ENCODE measurements around the gene PUS10. TPM values are rescaled to one million over a fixed set of nuclear protein-coding genes. Genes with fewer than 3 reads are reported as not detected.
A peak's percentile ranks its signal among the peaks of the same experiment; 100 is the strongest.
"Not testable (repeated sequence)": the region's sequence is repeated elsewhere in the genome, so short reads cannot be mapped to it uniquely, and the experiment has no call there.

The PUS10 gene
- polyA plus RNA-seq, 10 donors = 4.0 to 6.6 (median 5.1) TPM

DNA sequence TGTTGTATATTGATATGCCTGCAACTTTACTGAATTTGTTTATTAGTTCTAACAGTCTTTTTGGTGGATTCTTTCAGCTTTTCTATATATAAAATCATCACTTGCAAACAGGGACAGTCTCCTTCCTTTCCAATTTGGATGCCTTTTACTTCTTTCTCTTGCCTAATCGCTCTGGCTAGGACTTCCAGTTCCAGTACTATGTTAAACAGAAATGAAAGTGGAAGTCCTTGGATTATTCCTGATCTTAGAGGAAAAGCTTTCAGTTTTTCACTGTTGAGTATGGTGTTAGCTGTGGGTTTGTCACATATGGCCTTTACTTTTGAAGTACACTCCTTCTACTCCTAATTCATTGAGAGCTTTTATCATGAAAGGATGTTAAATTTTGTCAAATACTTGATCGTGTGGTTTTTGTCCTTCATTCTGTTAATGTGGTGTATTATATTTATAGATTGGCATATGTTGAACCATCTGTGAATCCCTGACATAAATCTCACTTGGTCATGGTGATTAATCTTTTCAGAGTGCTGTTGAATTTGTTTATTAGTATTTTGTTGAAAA lies 83.8 kb downstream of the PUS10 start:
- no peak for DNase-seq

DNA sequence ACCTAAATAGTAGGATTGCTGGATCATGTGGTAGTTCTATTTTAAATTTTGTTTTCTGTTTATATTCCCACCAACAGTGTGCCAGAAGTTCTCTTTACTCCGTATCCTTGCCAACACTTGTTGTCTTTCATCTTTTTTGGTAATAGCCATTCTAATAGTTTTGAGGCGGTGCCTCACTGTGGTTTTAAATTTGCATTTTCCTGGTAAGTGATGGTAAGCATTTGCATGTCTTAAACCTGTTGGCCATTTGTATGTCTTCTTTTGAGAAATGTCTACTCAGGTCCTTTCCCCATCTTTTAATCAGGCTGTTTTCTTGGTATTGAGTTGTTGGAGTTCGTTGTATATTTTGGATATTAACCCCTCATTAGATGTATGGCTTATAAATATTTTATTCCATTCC lies 85.1 kb downstream of the PUS10 start:
- no peak for DNase-seq

DNA sequence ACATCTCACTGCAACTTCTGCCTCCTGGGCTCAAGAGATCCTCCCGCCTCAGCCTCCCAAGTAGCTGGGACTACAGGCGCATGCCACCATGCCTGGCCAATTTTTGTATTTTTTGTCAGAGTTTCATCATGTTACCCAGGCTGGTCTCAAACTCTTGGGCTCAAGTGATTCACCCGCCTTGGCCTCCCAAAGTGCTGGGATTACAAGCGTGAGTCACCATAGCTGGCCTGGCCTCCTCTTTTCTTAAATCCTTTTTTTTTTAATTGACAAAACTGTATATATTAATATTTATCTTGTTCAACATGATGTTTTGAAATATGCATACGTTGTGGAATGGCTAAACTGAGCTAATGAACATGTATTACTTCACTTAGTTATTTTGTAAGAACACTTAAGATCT lies 86.0 kb downstream of the PUS10 start:
- DNase-seq = not testable (repeated sequence)

DNA sequence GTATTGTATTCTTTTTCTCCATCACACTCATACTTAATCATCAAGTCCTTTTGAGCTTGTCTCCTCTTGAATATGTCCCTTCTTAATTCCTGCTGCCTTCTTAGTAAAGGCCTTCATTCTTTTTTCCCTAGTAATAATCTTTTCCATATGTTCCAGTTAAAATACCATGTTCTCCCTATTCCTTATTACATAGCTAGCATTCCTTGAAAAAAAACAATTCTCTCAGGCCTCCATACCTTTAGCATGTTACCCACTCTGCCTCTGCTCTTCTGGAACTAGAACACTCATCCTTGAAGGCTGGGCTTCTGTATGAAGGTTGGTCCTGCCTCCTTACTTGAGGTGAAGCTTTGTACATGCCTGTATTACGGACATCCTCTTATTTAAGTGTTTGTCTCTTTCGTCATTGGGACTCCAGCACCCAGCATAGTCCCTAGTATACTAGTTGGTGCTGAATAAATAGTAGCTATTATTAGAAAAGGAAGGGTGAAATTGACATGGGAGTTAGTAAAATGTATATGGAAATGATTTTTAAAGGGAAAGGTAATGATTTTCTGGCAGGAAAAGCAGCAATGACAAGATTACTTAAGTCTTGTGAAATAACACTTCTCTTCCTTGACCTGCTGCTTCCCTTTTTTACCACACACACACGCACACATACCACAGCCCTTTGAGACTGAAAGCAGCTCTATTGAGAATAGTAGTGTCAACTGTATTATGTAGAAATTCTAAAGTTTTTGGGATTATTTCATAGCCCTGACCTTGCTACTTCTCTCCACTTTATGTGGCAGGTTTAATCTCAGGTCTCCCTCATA lies 91.1 kb downstream of the PUS10 start:
- DNase-seq = peak; percentile 12 to 40 (median 14)

DNA sequence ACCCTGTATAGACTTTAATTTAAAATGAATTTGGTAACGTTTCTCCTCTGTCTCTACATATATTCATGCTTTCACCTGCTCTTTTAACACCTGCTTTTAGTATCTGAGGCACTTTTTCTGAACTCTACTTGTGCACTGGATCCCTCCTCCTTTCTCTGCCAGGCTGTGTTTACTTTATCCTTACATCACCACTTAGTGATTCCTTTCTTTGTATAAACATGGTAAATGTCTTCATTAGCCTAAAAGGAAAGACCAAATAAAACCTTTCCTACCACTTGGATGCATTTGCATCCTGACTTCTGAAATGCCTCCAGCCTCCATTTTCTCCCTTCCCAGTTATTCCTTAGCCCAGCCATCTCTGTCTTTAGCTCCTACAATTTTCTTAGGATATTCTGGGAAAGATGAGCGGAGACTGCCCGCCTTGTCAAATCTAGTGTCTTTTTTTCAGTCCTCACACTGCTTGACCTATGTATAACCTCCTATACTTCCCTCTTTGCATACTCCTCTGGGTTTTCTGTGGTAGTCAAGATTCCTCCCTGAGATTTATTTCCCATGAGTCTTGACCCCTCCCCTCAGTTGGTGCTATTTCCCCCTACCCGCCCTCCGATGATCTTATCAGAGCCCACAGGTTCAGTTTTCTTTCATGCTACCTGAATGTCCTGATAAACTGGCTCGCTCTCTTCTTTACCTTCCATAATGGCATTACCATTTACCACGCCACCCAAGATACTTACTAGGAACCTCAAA lies 91.9 kb downstream of the PUS10 start:
- no peak for DNase-seq

DNA sequence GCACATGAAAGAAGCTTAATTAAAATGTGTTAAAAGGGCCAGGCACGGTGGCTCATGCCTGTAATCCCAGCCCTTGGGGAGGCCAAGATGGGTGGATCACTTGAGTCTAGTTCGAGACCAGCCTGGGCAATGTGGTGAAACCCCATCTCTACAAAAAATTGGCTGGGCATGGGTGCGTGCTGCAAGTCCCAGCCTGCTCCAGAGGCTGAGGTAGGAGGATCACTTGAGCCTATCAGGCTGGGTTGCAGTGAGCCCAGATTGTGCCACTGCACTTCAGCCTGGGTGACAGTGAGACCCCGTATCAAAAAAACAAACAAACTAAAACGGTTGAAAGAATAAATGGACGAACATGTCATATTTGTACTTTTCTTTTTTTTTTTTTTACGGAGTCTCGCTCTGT lies 110.7 kb downstream of the PUS10 start:
- no peak for DNase-seq

DNA sequence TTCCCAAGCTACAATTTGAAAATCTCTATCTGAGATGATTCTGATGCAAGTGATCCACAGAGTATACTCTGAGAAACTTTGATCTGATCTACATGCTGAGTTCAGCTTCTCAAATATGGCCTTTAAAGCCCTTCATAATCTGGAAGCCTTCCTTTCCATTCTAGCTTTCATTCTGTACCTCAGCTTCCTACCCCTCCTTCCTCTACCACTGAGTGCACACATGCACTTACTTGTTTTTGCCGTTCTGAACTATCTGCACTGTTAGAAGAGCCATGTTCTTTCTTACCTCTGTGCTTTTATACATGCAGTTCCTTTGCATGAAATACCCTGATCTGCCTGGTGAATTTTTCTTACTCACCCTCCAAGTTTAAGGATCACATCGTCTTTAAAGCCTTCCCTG lies 111.7 kb downstream of the PUS10 start:
- no peak for DNase-seq

DNA sequence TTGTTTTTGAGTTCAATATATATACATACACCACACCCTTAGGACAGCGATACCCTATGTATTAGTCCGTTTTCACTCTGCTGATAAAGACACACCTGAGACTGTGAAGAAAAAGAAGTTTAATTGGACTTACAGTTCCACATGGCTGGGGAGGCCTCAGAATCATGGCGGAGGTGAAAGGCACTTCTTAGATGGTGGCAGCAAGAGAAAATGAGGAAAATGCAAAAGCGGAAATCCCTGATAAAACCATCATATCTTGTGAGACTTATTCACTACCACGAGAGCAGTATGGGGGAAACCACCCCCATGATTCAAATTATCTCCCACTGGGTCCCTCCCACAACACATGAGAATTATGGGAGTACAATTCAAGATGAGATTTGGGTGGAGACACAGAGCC lies 112.2 kb downstream of the PUS10 start:
- DNase-seq = not testable (repeated sequence)

DNA sequence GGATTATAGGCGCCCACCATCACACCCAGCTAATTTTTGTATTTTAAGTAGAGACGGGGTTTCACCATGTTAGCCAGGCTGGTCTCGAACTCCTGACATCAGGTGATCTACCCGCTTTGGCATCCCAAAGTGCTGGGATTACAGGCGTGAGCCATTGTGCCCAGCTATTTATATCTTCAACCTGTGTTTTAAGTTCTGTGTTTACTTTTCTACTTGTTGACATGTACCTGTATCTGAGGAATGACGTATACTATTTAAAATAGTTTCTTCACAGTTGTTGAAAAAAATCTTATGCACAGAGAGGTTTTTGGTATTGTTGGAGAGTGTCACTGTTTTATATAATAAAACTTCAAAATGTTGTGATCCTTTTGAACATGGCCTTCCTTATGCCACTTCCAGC lies 116.8 kb downstream of the PUS10 start:
- not testable (repeated sequence) for DNase-seq

DNA sequence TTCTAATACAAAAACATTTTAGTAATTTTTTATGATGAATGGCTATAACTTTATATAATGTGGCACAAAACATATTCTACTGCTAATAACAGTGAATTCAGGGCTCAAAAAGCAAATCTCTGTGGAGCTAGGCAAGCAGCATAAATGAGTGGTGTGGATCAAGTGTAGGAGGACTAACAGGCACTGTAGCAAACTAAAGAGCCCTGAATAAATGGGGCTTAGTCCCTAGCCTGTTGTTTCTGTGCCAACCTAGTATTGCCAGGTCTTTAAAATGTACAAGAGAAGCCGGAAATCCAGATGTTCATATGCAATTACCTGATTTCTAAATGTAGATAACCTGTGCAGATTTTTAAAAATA lies 118.2 kb downstream of the PUS10 start:
- DNase-seq = no peak

DNA sequence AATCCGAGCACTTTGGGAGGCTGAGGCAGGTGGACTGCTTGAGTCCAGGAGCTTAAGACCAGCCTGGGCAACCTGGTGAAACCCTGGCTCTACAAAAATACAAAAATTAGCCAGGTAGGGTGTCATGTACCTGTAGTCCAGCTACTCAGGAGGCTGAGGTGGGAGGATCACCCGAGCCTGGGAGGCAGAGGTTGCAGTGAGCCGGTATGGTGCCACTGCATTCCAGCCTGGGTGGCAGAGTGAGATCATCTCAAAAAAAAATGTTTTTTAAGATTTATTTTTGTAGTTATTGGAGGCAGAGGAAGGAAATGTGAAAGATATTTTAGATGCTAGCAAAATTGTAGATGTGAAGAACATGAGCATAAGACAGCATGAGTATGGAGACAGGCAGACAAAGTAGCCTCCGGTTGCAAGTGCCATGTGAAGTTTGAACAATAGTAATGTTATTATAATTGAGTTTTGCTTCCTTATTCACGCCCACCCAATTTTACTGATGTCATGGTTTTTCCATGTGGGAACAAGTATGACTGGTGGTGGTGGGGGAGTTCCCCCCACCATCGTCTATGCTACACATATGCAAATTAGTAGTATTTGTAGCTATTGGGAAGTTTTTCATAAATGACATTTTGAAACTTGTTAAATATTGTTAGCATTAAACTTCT lies 118.7 kb downstream of the PUS10 start:
- DNase-seq = no peak

DNA sequence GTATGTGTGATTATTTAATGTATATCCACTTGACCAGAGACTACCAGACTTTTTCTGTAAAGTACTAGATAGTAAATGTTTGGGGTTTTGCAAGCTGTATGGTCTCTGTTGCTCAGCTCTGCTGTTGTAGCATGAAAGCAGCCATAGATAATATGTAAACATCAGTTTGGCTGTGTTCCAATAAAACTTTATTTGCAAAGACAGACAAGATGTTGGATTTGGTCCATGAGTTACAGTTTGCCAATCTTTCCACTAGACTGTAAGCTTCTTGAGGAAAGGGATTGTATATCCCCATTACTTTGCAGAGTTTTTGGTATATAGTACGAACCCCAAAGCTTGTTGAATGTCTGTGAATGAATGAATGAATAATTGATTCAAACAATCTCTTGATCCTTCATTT lies 119.5 kb downstream of the PUS10 start:
- no peak for DNase-seq

Other genes starting within 250 kb of the PUS10 start
- 1 to 10 TPM; 2.9 to 6.0 (median 5.0) TPM for gene REL, start 136.7 kb downstream of the PUS10 start, polyA plus RNA-seq (ENCODE audit: insufficient read length in 10 of 10)
- 10 to 100 TPM; 19.4 to 26.3 (median 22.3) TPM for gene PEX13, start 535 bp downstream of the PUS10 start, polyA plus RNA-seq (ENCODE audit: insufficient read length in 10 of 10)
- gene SANBR, start 47.6 kb upstream of the PUS10 start, polyA plus RNA-seq (ENCODE audit: insufficient read length in 10 of 10) = 10 to 100 TPM in 6 of 10 donors, 1 to 10 TPM in 4; 6.9 to 19.6 (median 11.5) TPM
- 10 to 100 TPM; 15.3 to 33.7 (median 21.3) TPM for gene C2orf74, start 143.9 kb upstream of the PUS10 start, polyA plus RNA-seq (ENCODE audit: insufficient read length in 10 of 10)